Tibial artery (tissue), 4 donors: Measurements from ENCODE around the gene BRAT1.
"Not testable (repeated sequence)": the region's sequence is repeated elsewhere in the genome, so short reads cannot be mapped to it uniquely, and the experiment has no call there.

Experiments
- DNase-seq, 2 donors: peaks; one replicate each; pipeline ENCODE4 v3.0.0-alpha.2; 2019
- H3K27ac ChIP-seq, 2 donors: fragments of 200-600 bp; sonication (generic) in 1 of 2; 1 replicate in 1 of 2; 2 replicates in 1 of 2; pipeline ENCODE4 v1.5.1; 2018 to 2019; ENCODE audit warnings: mild to moderate bottlenecking in 1 of 2
- H3K27me3 ChIP-seq, 2 donors: fragments of 200-600 bp; sonication (generic) in 1 of 2; one replicate each; pipeline versions ENCODE4 v1.5.1 to v1.6.0; 2016 to 2019
- H3K36me3 ChIP-seq, 3 donors: fragments of 200-600 bp; sonication (generic) in 2 of 3; one replicate each; pipeline ENCODE4 v1.5.1; 2016 to 2019; ENCODE audit warnings: mild to moderate bottlenecking in 2 of 3
- H3K4me1 ChIP-seq, 4 donors: fragments of 200-600 bp; sonication (generic) in 2 of 4; 1 replicate in 3 of 4; 2 replicates in 1 of 4; pipeline ENCODE4 v1.5.1; 2016 to 2019
- H3K4me3 ChIP-seq, 2 donors: fragments of 200-600 bp; sonication (generic) in 1 of 2; 1 replicate in 1 of 2; 2 replicates in 1 of 2; pipeline ENCODE4 v1.5.1; 2018 to 2019; ENCODE audit warnings: mild to moderate bottlenecking in 2 of 2
- H3K9me3 ChIP-seq, 3 donors: fragments of 200-600 bp; sonication (generic) in 1 of 3; one replicate each; pipeline ENCODE4 v1.5.1; 2016 to 2019
- intact Hi-C: fragments of 100-400 bp; cut with DNase I; formaldehyde crosslinking; loops from one replicate; pipeline ENCODE4 v1.15.0; 2023; ENCODE audit warnings: low total_unique reads
- TF ChIP-seq, protein P1 (sequence below), 2 experiments: fragments of 200-600 bp in 1 of 2; fragments of 450-650 bp in 1 of 2; IDR thresholded peaks; one replicate each; pipeline ENCODE4 v1.5.1; 2017 to 2019; ENCODE audit warnings: antibody characterized with exemption in 2 of 2, mild to moderate bottlenecking in 1 of 2, moderate library complexity in 1 of 2

BRAT1 gene

DNA sequence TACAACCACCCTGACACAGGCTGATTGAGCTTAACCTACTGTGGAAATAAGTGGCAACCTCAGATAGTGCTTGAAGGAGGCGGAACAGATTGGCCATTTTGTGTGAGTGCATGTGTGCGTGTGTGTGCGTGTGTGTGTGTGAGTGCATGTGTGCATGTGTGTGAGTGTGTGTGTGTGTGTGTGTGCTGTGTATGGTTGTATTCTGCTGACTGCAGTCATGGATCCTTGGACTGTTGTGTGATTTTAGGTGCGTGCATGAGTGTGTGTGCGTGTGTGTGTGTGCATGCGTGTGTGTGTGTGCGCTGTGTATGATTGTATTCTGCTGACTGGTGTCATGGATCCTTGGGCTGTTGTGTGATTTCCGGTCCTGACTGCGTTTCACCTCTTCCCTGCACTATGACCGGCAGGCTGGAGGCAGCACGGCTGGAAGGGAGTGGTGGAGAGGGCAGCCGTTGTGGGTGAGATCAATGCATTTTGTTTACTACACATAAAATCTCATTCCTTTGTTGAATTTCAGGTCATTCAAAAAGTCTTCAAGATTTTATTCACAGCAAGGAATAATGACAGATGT is 9.7 kb upstream of the BRAT1 start:
- H3K36me3 ChIP-seq = no peaks in the 10 kb centered on the region

DNA sequence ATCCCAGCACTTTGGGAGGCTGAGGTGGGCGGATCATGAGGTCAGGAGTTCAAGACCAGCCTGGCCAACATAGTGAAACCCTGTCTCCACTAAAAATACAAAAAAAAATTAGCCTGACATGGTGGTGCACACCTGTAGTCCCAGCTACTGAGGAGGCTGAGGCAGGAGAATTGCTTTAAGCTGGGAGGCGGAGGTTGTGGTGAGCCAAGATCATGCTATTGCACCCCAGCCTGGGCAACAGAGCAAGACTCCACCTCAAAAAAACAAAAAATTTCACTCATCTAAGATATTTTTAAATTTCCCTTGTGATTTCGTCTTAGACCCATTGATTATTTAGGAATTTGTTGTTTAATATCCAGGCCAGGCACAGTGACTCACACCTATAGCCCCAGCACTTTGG is 8.6 kb upstream of the BRAT1 start:
- not testable (repeated sequence) for H3K27me3 ChIP-seq, H3K27ac ChIP-seq, DNase-seq, H3K4me3 ChIP-seq, H3K36me3 ChIP-seq, H3K9me3 ChIP-seq
- peaks cover 0 to 15% (median 10%) of the 10 kb centered on the region in 4 donors for H3K4me1 ChIP-seq
- intact Hi-C loops = loop anchor here (5.0 to 10.0 kb wide), 2 partner anchors 42 to 121 kb away; partner anchors contain the start of gene AMZ1

More for the DNA sequence above, 9.7 kb upstream of the BRAT1 start:
- no peak for DNase-seq
- Histone ChIP-seq H3K4me1 (peaks cover 0 to 8% (median 3%) of the 10 kb centered on the region in 4 donors), H3K9me3 (no peaks in the 10 kb centered on the region), H3K27ac (no peak overlapping the region), H3K27me3 (no peaks in the 10 kb centered on the region), H3K4me3 (no peak overlapping the region)
- intact Hi-C loops = loop anchor here (5.0 to 10.0 kb wide), 2 partner anchors 43 to 120 kb away; partner anchors contain the start of gene AMZ1
- TF ChIP-seq, protein P1, sequence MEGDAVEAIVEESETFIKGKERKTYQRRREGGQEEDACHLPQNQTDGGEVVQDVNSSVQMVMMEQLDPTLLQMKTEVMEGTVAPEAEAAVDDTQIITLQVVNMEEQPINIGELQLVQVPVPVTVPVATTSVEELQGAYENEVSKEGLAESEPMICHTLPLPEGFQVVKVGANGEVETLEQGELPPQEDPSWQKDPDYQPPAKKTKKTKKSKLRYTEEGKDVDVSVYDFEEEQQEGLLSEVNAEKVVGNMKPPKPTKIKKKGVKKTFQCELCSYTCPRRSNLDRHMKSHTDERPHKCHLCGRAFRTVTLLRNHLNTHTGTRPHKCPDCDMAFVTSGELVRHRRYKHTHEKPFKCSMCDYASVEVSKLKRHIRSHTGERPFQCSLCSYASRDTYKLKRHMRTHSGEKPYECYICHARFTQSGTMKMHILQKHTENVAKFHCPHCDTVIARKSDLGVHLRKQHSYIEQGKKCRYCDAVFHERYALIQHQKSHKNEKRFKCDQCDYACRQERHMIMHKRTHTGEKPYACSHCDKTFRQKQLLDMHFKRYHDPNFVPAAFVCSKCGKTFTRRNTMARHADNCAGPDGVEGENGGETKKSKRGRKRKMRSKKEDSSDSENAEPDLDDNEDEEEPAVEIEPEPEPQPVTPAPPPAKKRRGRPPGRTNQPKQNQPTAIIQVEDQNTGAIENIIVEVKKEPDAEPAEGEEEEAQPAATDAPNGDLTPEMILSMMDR (IDR thresholded peaks at IDR 0.05) = no peak

DNA sequence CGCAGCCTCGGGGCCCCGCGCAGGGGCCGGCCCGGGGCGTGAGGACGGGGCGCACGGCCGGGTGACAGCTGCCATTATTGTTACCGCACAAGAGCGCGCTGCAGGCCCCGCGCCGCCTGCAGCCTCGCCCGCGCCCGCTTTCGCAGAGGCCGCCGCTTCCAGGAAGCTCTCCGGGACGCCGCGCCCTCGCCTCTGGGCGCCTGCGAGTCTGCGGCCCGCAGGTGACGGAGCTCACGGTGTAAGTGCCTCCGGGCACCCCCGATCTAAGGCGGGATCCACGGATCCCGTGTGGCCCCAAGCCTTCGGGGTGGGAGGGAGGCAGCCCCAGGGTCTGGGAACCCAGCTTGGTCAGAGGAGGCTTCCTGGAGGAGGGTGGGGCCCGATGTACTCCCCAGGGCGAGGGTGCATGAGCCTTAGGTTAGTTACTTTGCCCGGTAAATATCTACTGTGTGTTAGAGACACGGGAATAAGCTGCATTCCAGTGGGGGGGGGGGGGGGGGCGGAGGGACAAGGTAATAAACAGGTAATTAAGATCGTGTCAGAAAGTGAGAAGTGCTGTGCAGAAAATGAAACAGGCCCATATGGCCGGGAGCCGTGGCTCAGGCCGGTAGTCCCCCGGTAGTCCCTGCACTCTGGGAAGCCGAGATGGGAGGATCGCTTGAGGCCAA is 4.1 kb upstream of the BRAT1 start:
- TF ChIP-seq, protein P1 (IDR thresholded peaks at IDR 0.05) = no peak
- H3K27me3 ChIP-seq = no peaks in the 10 kb centered on the region
- H3K9me3 ChIP-seq = no peaks in the 10 kb centered on the region
- no peaks in the 10 kb centered on the region for H3K36me3 ChIP-seq
- DNase-seq = no peak
- intact Hi-C loops = loop anchor here (5.0 kb wide), 2 partner anchors 53 to 72 kb away; no protein-coding TSS in a partner anchor
- peak overlapping the region; percentile 87 to 90 for H3K4me3 ChIP-seq
- H3K27ac ChIP-seq = peak overlapping the region; percentile 69 to 76
- H3K4me1 ChIP-seq = peaks cover 0 to 36% (median 25%) of the 10 kb centered on the region in 4 donors

DNA sequence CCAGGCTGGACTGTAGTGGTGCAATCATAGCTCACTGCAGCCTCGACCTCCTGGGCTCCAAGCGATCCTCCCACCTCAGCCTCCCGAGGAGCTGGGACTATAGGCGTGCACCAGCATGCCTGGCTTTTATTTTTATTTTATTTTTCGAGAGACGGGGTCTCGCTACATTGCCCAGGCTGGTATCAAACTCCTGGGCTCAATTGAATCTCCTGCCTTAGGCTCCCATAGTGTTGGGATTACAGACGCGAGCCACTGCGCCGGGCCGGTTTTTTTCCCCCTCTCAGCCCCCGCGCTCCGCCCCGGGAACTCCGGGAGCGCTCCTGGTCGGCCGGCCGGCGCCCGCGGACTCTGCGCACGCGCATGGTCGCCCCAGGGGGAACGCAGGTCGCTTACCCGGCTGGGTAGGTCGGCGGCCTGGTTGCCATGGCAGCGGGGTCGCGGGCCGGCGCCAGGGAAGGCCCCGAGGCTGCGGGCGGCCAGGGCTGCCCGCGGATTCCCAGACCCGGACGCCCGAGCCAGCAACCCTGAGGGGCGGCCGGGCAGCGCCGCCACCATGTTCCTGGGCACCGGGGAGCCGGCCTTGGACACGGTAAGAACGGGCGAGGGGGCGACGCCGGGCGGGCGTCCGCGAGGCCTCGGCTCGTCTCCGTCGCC is 3.4 kb upstream of the BRAT1 start, which contains the start of gene IQCE:
Gene IQCE (plus strand): TSS at position 351 of the 654 bp plus-strand sequence. CDS start 203 bp downstream, at position 554.
- H3K4me1 ChIP-seq = peaks cover 0 to 43% (median 31%) of the 10 kb centered on the region in 4 donors
- intact Hi-C loops = loop anchor here (5.0 kb wide), 2 partner anchors 54 to 71 kb away; no protein-coding TSS in a partner anchor
- no peaks in the 10 kb centered on the region for H3K27me3 ChIP-seq
- H3K27ac ChIP-seq = peak within 1 kb of the TSS; percentile 69 to 76
- TF ChIP-seq, protein P1 (IDR thresholded peaks at IDR 0.05) = no peak
- H3K36me3 ChIP-seq = no peaks in the 10 kb centered on the region
- peak; percentile 87 to 96 for DNase-seq
- no peaks in the 10 kb centered on the region for H3K9me3 ChIP-seq
- H3K4me3 ChIP-seq = peak within 1 kb of the TSS; percentile 87 to 90

DNA sequence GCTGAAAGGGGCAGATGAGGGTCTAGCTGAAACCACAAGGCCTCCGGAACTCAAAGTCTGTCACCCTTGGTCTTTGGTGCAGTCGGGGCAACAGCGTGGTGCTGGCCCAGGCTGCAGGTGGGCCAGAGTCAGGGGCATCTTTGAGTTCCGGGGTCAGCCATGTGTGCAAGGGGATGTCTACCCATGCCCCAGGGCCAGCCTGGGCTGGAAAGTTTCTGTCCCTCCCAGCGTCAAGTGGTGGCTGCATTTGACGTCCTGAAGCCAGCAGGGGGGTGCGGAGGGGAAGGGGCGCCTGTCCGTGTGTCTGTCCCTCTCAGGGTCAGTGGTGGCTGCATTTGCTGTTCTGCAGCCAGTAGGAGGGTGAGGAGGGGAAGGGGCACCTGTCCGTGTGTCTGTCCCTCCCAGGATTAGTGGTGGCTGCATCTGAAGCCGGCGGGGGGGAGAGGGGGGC is 638 bp downstream of the BRAT1 start:
- TF ChIP-seq, protein P1 (IDR thresholded peaks at IDR 0.05) = no peak
- H3K4me1 ChIP-seq = peaks cover 0 to 36% (median 25%) of the 10 kb centered on the region in 4 donors

More for the DNA sequence above, 638 bp downstream of the BRAT1 start:
- DNase-seq = peak in 1 of 2 donors; percentile 66
- H3K27me3 ChIP-seq = no peaks in the 10 kb centered on the region
- no peaks in the 10 kb centered on the region for H3K9me3 ChIP-seq
- H3K36me3 ChIP-seq = peaks cover 0 to 5% (median 0%) of the 10 kb centered on the region in 3 donors
- H3K27ac ChIP-seq = peak overlapping the region; percentile 96 to 98
- peak overlapping the region; percentile 97 to 98 for H3K4me3 ChIP-seq
- intact Hi-C loops = loop anchor here (5.0 kb wide), 2 partner anchors 58 to 67 kb away; no protein-coding TSS in a partner anchor
